Spleen (tissue), 7 donors: Measurements from ENCODE around the gene ADGB.
"Not testable (repeated sequence)": the region's sequence is repeated elsewhere in the genome, so short reads cannot be mapped to it uniquely, and the experiment has no call there.

ENCODE experiments used
- POLR2A ChIP-seq, 3 donors: fragments of 450-650 bp; IDR thresholded peaks; one replicate each; pipeline ENCODE4 v1.5.1; 2017; ENCODE audit warnings: antibody characterized with exemption in 3 of 3, mild to moderate bottlenecking in 1 of 3
- TF ChIP-seq, protein P1 (sequence below), 11 experiments: fragments of 200-600 bp in 7 of 11; fragments of 450-650 bp in 4 of 11; sonication (generic) in 4 of 11; IDR thresholded peaks in 8 of 11; conservative IDR thresholded peaks in 3 of 11; 1 replicate in 7 of 11; 2 replicates in 4 of 11; pipeline versions ENCODE4 v1.4.0 to v1.8.0; 2016 to 2021; ENCODE audit warnings: antibody characterized with exemption in 11 of 11, inconsistent platforms in 4 of 11, mild to moderate bottlenecking in 1 of 11
- donor health status: DM: no; HTN: no; CAD: no; lungs with moderate emphysema.
- donor health status: DM: no; HTN: no; CAD: no.
- donor health status: DM: no; HTN: no; CAD: no.

DNA sequence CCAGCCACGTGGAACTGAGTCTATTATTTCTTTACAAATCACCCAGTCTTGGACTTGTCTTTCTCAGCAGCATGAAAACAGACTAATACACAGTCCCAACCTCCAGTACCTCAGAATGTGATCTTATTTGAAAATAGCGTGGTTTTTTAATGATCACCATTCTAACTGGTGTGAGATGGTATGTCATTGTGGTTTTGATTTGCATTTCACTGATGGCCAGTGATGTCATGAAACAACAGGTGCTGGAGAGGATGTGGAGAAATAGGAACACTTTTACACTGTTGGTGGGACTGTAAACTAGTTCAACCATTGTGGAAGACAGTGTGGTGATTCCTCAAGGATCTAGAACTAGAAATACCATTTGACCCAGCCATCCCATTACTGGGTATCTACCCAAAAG, 32.1 kb upstream of the ADGB start:
- TF ChIP-seq, protein P1, sequence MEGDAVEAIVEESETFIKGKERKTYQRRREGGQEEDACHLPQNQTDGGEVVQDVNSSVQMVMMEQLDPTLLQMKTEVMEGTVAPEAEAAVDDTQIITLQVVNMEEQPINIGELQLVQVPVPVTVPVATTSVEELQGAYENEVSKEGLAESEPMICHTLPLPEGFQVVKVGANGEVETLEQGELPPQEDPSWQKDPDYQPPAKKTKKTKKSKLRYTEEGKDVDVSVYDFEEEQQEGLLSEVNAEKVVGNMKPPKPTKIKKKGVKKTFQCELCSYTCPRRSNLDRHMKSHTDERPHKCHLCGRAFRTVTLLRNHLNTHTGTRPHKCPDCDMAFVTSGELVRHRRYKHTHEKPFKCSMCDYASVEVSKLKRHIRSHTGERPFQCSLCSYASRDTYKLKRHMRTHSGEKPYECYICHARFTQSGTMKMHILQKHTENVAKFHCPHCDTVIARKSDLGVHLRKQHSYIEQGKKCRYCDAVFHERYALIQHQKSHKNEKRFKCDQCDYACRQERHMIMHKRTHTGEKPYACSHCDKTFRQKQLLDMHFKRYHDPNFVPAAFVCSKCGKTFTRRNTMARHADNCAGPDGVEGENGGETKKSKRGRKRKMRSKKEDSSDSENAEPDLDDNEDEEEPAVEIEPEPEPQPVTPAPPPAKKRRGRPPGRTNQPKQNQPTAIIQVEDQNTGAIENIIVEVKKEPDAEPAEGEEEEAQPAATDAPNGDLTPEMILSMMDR (IDR thresholded peaks at IDR 0.05 in 8 of 11, conservative IDR thresholded peaks at IDR 0.05 in 3 of 11), result not testable (repeated sequence)
- TF ChIP-seq POLR2A (IDR thresholded peaks at IDR 0.05), result not testable (repeated sequence)
